Spleen (tissue), 11 donors: Measurements from ENCODE around the gene ACOXL. TPM values are rescaled to one million over a fixed set of nuclear protein-coding genes. Genes with fewer than 3 reads are reported as not detected.
A peak's percentile ranks its signal among the peaks of the same experiment; 100 is the strongest.

ENCODE experiments used
- DNase-seq: peaks from one replicate; pipeline ENCODE4 v3.0.0-alpha.2; 2020
- H3K27ac ChIP-seq, 8 donors: fragments of 200-600 bp; sonication (generic) in 7 of 8; 1 replicate in 4 of 8; 2 replicates in 4 of 8; pipeline versions ENCODE4 v1.5.0 to v1.8.0; 2016 to 2021; ENCODE audit warnings: inconsistent platforms in 4 of 8, mild to moderate bottlenecking in 4 of 8, moderate library complexity in 1 of 8
- H3K27me3 ChIP-seq, 7 donors: fragments of 200-600 bp; sonication (generic) in 6 of 7; replicated peaks in 1 of 7; 1 replicate in 4 of 7; 2 replicates in 3 of 7; pipeline versions ENCODE4 v1.5.0 to v1.8.0; 2016 to 2021; ENCODE audit warnings: inconsistent platforms in 3 of 7, mild to moderate bottlenecking in 1 of 7
- H3K36me3 ChIP-seq, 6 donors: fragments of 200-600 bp; sonication (generic) in 5 of 6; 1 replicate in 4 of 6; 2 replicates in 2 of 6; pipeline versions ENCODE4 v1.5.0 to v1.8.0; 2016 to 2021; ENCODE audit warnings: inconsistent platforms in 2 of 6
- H3K4me1 ChIP-seq, 6 donors: fragments of 200-600 bp; sonication (generic) in 5 of 6; 1 replicate in 3 of 6; 2 replicates in 3 of 6; pipeline versions ENCODE4 v1.5.0 to v1.8.0; 2016 to 2021; ENCODE audit warnings: inconsistent platforms in 3 of 6
- H3K4me3 ChIP-seq, 8 donors: fragments of 200-600 bp; sonication (generic) in 7 of 8; 1 replicate in 4 of 8; 2 replicates in 4 of 8; pipeline versions ENCODE4 v1.5.0 to v1.8.0; 2016 to 2021; ENCODE audit warnings: inconsistent platforms in 4 of 8, mild to moderate bottlenecking in 4 of 8, moderate library complexity in 2 of 8
- H3K9me3 ChIP-seq, 8 donors: fragments of 200-600 bp; sonication (generic) in 7 of 8; 1 replicate in 4 of 8; 2 replicates in 4 of 8; pipeline versions ENCODE4 v1.5.0 to v1.8.0; 2016 to 2021; ENCODE audit warnings: inconsistent platforms in 4 of 8
- POLR2A ChIP-seq, 3 donors: fragments of 450-650 bp; IDR thresholded peaks; one replicate each; pipeline ENCODE4 v1.5.1; 2017; ENCODE audit warnings: antibody characterized with exemption in 3 of 3, mild to moderate bottlenecking in 1 of 3
- POLR2AphosphoS5 ChIP-seq, 3 donors: sonication (generic); formaldehyde crosslinking; IDR thresholded peaks; one replicate each; pipeline ENCODE4 v1.5.1; 2017; ENCODE audit warnings: antibody characterized with exemption in 3 of 3
- WGBS, 5 donors: extraction: QIAGEN DNeasy Blood & Tissue Kit in 3 of 5; methylation state at CpG; one replicate each; pipeline versions ENCODE4 v1.1.5 to v1.1.7; 2013 to 2018; 5-methylcytosine and 5-hydroxymethylcytosine counted together
- intact Hi-C: fragments of 100-400 bp; cut with DNase I; formaldehyde crosslinking; loops from one replicate; pipeline ENCODE4 v1.15.0; 2023; ENCODE audit warnings: low total_unique reads
- polyA plus RNA-seq, 3 donors: library from polyadenylated mRNA; stranded (reverse); fragments of 200-250 nt; gene quantifications; one replicate each; pipeline ENCODE4 v1.2.1, GENCODE V29; 2013
- total RNA-seq, 7 donors: library from RNA; depleted of rRNA in 3 of 7; stranded (reverse); fragments of >200 nt in 3 of 7; fragmentation: NEBNext Ultra II Directional in 4 of 7; extraction: Animal tissue kit (Norgen Biotek cat#: 25700) in 4 of 7; gene quantifications; one replicate each; pipeline versions ENCODE4 v1.1.0 to v1.2.1, GENCODE V29; 2016 to 2021
- TF ChIP-seq, protein P1 (sequence below), 11 experiments: fragments of 200-600 bp in 7 of 11; fragments of 450-650 bp in 4 of 11; sonication (generic) in 4 of 11; IDR thresholded peaks in 8 of 11; conservative IDR thresholded peaks in 3 of 11; 1 replicate in 7 of 11; 2 replicates in 4 of 11; pipeline versions ENCODE4 v1.4.0 to v1.8.0; 2016 to 2021; ENCODE audit warnings: antibody characterized with exemption in 11 of 11, inconsistent platforms in 4 of 11, mild to moderate bottlenecking in 1 of 11
- donor health status: healthy with polysubstance abuse.
- donor health status: DM: no; HTN: no; CAD: no; lungs with moderate emphysema.
- donor health status: DM: no; HTN: no; CAD: no.
- donor health status: Bipolar disorder and iron deficiency.
- donor health status: healthy.
- donor health status: DM: no; HTN: no; CAD: no.
- donor health status: DM: yes; HTN: yes; CAD: no.

The ACOXL gene
- total and polyA plus RNA-seq, 10 donors = 0.04 to 1.0 (median 0.66) TPM

DNA sequence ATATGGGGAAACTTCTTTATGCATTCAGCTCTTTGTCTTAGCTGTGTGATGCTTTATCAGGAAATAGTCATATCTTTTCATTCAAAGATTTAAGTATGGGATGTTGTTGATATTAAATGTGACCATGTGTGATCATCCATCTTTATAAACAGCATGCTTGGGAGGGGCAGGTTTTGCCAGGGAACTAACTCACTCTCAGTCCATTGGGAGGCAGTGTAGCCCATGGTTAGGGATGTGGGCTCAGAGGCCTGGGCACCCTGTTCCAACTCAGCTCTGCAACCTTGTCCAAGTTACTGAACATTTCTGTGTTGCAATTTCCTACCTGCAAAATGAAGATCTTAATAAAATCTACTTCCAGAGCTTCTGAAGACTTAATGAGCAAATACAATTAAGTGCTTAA is 296.3 kb downstream of the ACOXL start:
- Histone ChIP-seq H3K27me3 (no peaks in the 10 kb centered on the region), H3K4me3 (no peak overlapping the region), H3K27ac (peak overlapping the region in 1 of 8 donors; percentile 31), H3K4me1 (peaks cover 0 to 48% (median 10%) of the 10 kb centered on the region in 6 donors), H3K36me3 (no peaks in the 10 kb centered on the region), H3K9me3 (peaks cover 0 to 7% (median 0%) of the 10 kb centered on the region in 8 donors)
- intact Hi-C loops = no loop called here
- TF ChIP-seq POLR2AphosphoS5 (IDR thresholded peaks at IDR 0.05) = no peak
- TF ChIP-seq, protein P1, sequence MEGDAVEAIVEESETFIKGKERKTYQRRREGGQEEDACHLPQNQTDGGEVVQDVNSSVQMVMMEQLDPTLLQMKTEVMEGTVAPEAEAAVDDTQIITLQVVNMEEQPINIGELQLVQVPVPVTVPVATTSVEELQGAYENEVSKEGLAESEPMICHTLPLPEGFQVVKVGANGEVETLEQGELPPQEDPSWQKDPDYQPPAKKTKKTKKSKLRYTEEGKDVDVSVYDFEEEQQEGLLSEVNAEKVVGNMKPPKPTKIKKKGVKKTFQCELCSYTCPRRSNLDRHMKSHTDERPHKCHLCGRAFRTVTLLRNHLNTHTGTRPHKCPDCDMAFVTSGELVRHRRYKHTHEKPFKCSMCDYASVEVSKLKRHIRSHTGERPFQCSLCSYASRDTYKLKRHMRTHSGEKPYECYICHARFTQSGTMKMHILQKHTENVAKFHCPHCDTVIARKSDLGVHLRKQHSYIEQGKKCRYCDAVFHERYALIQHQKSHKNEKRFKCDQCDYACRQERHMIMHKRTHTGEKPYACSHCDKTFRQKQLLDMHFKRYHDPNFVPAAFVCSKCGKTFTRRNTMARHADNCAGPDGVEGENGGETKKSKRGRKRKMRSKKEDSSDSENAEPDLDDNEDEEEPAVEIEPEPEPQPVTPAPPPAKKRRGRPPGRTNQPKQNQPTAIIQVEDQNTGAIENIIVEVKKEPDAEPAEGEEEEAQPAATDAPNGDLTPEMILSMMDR (IDR thresholded peaks at IDR 0.05 in 8 of 11, conservative IDR thresholded peaks at IDR 0.05 in 3 of 11) = peak in 2 of 11 experiments; percentile 12 to 20
- DNase-seq = no peak

DNA sequence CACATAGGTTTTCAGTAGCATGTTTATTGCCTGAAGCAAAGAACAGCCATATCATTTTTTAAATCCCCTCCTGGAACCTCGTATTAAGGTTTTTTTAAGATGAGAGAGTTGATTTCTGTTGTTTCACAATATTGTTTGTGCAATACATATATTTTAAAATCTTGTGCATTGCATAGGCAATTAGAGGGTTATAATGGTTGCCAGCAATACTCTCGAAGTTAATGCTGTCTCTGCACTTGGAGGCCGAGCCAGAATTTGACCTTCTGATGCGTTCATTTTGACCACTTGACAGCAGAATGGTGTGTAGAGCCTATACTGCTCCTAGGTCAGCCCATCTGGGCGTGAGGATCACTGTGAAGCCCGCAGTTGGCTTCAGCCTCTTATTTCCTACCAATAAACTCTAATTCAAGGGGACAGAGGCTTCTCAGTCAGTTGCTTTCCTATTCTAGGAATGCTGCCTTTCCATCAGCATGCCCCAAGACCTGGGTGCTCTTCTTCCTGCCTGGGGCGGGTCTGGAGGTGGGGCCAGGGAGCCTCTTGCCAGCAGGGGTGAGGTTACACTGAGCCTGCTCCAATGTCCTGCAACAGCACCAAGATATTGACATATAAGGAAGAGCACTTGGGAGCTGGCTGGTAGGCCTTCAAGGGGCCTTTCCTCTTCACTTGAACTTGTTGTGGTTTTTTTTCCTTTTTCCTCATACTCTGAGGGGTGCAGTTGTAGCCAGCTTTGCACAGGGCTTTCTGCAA is 297.0 kb downstream of the ACOXL start:
- H3K27me3 ChIP-seq = no peaks in the 10 kb centered on the region
- DNase-seq = no peak
- 50 to 74% (median 63%) methylated on average over 7 of the region's 7 CpGs for WGBS, 5 donors
- peaks cover 0 to 49% (median 10%) of the 10 kb centered on the region in 6 donors for H3K4me1 ChIP-seq
- peaks cover 0 to 7% (median 0%) of the 10 kb centered on the region in 8 donors for H3K9me3 ChIP-seq
- intact Hi-C loops = no loop called here
- H3K36me3 ChIP-seq = no peaks in the 10 kb centered on the region
- no peak overlapping the region for H3K4me3 ChIP-seq
- peak overlapping the region in 2 of 8 donors; percentile 31 to 43 for H3K27ac ChIP-seq
- TF ChIP-seq, protein P1 (IDR thresholded peaks at IDR 0.05 in 8 of 11, conservative IDR thresholded peaks at IDR 0.05 in 3 of 11) = no peak
- TF ChIP-seq POLR2A (IDR thresholded peaks at IDR 0.05) (no peak), POLR2AphosphoS5 (IDR thresholded peaks at IDR 0.05) (no peak)

DNA sequence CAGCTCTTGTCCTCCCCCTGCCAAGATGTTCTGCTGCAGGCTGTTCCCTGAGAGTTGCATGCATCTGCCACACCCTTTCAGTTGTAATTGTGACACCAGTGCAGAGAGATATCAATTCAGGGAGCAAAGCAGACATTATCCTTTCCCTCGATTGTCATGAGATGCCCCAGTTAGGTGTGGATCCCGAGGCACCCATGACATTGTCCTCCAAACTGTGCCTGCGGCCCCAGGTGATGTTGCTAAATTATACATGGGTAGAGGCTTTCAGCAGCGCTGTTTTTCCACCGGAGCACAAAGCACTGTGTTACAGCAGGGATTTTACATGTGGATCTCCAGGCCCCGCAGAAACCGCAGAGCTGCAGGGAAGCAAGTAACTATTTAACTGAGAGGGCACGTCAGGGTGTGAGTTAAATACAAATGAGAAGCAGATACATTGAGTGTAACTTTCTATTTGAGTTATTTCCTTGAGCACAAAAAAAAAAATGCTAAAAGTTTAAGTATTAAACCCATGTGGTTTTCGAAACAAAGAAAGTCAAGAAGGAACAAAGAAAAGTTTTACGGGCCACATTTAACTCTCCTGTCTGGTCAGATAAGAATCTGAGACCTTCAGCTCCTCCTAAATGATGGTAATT is 298.0 kb downstream of the ACOXL start:
- no peak for TF ChIP-seq POLR2A (IDR thresholded peaks at IDR 0.05)
- no peak for TF ChIP-seq POLR2AphosphoS5 (IDR thresholded peaks at IDR 0.05)
- TF ChIP-seq, protein P1 (IDR thresholded peaks at IDR 0.05 in 8 of 11, conservative IDR thresholded peaks at IDR 0.05 in 3 of 11) = no peak
- WGBS, 5 donors = 55 to 77% (median 72%) methylated on average over 10 of the region's 10 CpGs
- Histone ChIP-seq H3K36me3 (no peaks in the 10 kb centered on the region), H3K27ac (no peak overlapping the region), H3K9me3 (peaks cover 0 to 7% (median 0%) of the 10 kb centered on the region in 8 donors), H3K4me1 (peaks cover 0 to 49% (median 10%) of the 10 kb centered on the region in 6 donors), H3K27me3 (no peaks in the 10 kb centered on the region), H3K4me3 (no peak overlapping the region)
- intact Hi-C loops = no loop called here
- DNase-seq = no peak

DNA sequence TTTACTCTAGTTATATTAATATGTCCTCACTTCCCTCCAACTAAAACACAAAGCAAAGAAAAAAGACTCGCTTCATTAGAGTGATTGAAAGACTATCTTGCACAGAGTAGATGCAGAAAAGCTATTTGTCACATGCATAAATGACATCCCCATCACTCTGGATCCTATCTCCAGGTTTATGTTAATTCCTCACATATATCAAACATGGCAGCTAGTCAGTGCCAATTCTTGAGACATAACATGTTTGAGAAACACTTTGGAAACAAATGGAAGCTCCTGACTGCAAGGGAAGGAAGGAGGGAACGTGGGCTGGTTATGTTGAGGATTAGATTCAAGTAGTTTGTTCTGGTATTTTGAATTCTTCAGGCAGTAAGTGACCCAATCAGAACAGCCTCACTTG is 298.6 kb downstream of the ACOXL start:
- Histone ChIP-seq H3K36me3 (no peaks in the 10 kb centered on the region), H3K27me3 (no peaks in the 10 kb centered on the region), H3K9me3 (peaks cover 0 to 7% (median 0%) of the 10 kb centered on the region in 8 donors), H3K4me1 (peaks cover 0 to 52% (median 10%) of the 10 kb centered on the region in 6 donors), H3K4me3 (no peak overlapping the region), H3K27ac (no peak overlapping the region)
- no peak for DNase-seq
- no peak for TF ChIP-seq POLR2AphosphoS5 (IDR thresholded peaks at IDR 0.05)
- 14 to 56% (median 54%) methylated on average over 2 of the region's 2 CpGs for WGBS, 5 donors
- intact Hi-C loops = no loop called here
